AML-193 (cell line): Measurements from ENCODE around the gene GPR151.
"Not testable (repeated sequence)": the region's sequence is repeated elsewhere in the genome, so short reads cannot be mapped to it uniquely, and the experiment has no call there.

Experiments used
- DNase-seq, 2 experiments: peaks; one replicate each; lab custom pipeline; 2025; lab: John Stamatoyannopoulos, UW

Gene GPR151

GRCh38 chr5:146516151-146516475 lies at the start of gene GPR151:
GPR151 (minus strand) TSS chr5:146516190; CDS start chr5:146516113, 77 bp downstream.
- no peak for DNase-seq

GRCh38 chr5:146564007-146564762 lies 48.2 kb upstream of the GPR151 start:
- DNase-seq = no peak

- DNase-seq = no peak
Observed at GRCh38 chr5:146562461-146562860, 46.5 kb upstream of the GPR151 start.

GRCh38 chr5:146561711-146562110 lies 45.7 kb upstream of the GPR151 start:
- DNase-seq = no peak

GRCh38 chr5:146560205-146560812 lies 44.3 kb upstream of the GPR151 start:
- DNase-seq = no peak

DNA sequence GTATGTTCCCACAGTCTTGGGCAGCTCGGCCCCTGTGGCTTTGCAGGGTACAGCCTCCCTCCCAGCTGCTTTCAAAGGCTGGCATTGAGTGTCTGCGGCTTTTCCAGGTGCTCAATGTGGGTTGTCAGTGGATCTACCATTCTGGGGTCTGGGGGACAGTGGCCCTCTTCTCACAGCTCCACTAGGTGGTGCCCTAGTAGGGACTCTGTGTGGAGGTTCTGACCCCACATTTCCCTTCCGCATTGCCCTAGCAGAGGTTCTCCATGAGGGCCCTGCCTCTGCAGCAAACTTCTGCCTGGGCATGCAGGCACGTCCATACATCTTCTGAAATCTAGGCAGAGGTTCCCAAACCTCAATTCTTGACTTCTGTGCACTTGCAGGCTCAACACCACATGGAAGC lies 40.9 kb upstream of the GPR151 start:
- not testable (repeated sequence) for DNase-seq

GRCh38 chr5:146553446-146553845 lies 37.5 kb upstream of the GPR151 start:
- DNase-seq = no peak

GRCh38 chr5:146549615-146550014 lies 33.6 kb upstream of the GPR151 start:
- DNase-seq = no peak

DNA sequence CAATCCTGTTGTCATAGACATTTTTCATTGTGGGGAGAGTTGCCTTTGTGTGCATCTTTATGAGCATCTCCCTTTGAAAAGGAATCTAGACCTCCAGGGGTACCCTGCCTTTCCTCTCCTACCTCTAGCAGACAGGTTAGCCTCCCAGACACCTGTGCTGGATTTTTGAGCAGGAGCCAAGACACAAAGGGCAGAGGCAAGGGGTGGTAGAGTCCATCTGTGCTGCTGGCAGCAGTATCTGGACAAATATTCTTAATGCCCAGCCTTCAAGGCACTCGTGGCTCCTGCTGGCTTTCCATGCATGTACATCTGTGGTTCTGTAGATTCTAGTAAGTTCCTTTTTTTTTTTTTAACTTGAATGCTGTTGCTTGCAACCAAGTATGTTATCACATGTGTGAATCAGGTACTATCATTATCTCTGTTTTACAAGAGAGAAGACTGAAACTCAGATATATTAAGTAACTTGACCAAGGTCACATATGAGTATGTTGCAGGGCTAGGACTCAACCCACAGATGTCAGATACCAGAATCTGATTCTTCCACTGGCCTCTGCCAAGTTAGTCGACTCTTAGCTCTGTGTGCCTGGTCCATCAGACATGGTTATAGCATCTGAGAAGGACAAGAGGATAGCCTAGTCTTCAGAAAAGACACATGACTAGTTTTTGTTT lies 32.9 kb upstream of the GPR151 start:
- DNase-seq = no peak

DNA sequence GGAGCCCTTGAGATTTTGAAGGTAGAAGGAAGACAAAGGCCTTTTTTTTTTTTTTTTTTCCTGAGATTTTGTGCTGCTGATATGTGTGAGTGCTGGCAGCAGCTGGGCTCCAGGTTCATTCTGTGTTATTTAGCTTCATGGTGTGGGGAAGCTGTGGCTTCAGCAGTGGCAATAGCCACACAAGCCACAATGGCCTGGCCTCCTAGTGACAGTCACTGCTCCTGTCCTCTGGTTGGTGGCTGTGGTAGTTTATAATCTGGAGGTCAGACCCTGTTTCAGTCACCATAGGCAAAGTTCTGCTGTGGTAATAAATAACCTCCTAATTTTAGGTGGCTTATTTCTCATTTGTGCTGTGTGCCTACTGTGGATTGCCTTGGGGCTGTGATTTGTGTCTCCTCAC lies 28.2 kb upstream of the GPR151 start:
- no peak for DNase-seq

DNA sequence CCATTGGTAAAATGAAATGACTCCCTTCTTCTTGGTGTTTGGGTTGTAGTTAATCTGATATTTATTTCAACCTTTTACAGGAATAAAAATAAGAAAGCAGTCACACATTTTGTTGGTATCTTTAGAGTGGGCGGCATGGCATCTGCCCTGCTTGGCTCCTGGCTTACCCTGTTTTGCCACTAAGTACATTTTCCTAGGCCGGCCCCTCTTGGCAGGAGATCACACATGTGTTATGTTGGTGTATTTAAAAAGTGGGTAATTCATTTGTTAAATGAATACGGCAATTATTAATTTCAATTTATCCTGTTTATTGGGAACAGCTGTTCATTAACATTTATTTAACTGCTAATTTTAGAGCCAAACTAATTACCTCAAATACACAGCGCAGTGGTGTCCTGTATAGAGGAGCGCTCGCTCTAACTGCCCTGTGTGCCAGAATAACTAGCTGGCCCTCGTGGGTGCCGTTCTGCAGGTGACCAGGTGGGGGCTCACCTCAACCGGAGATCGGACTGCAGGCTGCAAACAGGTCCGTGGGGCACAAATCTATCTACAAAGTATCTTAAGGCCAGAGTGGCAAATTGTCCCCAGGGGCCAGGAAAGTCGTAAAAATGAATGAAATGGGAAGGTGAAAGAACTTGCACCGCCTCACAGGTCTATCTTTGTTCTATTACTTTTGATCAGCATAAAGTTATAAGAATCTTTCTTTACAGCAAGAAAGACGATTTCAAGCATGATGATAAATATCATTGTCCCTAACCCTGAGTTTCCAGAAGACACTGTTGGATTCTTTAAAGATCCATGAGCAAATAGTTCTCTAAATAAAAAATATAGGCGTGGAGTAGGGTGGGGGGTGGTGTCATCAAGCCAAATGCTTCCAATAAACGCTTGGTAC lies 26.2 kb upstream of the GPR151 start:
- DNase-seq = peak; percentile 24 to 30

DNA sequence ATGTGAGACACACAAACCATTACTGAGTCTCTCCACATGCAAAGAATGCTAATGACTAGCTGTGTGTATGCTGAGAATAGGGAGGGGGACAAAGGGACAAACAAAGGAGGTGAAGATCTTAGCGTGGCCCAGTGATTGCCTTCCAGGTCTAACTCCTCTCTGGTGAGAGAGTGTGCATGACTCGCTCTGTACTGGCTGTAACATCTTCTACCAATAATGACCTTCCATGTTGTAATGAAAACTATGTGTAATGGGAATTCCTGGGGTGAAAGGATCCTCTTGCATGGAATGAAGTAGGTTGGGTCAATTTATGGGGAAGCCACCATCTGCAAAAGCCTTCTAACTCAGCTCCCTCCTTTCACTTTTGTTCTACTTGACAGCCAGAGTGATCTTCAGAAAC lies 24.4 kb upstream of the GPR151 start:
- DNase-seq = no peak

DNA sequence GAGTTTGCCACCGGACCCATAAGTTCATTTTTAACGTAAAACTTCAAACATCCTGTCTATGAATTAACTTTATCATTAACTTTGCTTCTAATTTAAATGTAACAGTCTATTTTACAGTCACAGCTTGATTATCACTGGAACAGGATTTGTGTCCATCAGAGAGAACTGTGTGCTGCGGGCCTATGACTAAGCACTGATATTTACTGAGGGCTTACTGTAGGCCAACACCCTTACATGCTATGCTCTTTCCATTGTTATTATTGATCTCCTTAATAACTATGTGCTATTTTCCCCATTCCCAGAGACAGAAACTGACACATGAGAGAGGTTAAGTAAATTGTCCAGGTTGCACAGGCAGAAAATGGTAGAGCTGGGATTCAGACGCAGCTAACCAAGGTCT lies 24.0 kb upstream of the GPR151 start:
- no peak for DNase-seq

DNA sequence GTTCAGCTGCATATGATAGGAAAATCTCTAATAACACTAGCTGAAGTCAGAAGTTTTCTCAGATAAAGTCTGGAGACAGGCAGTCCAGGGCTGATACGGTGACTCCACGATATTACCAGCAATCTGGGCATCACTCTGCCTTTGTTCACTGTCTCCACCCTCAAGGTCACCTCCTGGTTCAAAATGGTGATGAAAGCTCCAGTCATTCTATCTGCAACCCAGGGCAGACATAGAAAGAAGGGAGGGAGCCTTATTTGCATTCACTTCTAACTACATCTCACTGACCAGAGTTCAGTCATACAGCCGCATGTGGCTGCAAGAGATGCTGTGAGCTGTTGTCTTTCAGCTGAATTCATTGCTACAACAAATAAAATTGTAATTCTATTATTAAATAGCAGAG lies 22.4 kb upstream of the GPR151 start:
- no peak for DNase-seq

DNA sequence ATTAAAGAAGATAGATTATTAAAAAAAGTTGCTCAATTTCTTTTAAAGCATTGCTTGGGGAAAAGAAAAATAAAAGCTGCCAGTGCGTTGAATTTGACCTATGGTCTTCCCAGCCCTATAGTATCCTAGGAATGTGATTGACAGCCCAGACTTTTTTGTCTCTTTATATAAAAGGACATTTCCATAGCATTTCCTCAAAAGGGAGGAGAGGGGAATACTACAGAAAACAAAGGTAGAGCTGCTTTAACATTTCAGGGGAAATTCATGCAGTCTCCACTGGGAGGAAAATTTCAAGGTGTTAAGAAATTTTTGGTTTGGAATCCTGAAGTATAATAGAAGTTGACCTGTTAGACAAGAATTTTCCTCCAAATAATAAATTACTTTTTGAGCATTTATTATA lies 17.9 kb upstream of the GPR151 start:
- no peak for DNase-seq

DNA sequence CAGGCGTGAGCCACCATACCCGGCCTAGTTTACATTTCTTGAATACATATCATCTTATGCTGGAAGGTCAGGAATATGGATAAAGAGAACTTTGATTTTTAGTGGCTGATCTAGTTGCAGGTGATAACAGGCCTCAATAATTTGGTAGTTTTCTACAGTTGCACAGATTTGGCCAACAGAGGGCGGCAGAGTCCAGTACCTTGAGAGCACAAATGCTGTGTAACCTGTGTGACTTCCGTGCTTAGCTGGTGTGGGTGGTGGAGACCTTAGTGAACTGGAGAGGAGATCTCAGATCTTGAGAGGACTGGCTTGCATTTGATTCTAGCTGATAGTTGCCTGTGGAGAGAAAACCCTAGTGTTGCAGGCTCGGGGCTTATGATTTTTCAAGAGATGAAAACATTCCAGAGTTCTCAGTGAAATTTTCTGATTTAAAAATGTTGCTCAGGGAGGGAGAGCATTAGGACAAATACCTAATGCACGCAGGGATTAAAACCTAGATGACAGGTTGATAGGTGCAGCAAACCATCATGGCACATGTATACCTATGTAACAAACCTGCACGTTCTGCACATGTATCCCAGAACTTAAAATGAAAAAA lies 17.4 kb upstream of the GPR151 start:
- DNase-seq = peak; percentile 64 to 68

DNA sequence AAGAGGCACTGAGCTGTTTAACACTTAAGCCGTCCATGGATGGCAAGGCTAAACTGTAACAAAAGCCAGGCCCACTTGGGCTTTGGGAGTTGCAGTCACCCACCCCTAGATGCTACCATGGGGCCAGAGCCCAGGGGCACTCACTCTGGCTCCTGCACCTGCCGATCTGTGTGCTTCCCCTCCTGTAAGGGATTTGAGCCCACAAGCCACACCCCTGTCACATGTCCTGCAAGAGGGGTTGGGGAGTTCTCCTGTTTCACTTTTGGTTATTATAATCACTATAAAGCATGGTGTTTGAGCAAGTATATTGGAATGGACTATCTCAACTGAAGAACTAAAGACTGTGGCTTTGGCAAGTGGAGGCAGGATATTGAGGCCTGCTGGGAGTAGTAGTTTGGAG lies 14.0 kb upstream of the GPR151 start:
- DNase-seq = no peak

DNA sequence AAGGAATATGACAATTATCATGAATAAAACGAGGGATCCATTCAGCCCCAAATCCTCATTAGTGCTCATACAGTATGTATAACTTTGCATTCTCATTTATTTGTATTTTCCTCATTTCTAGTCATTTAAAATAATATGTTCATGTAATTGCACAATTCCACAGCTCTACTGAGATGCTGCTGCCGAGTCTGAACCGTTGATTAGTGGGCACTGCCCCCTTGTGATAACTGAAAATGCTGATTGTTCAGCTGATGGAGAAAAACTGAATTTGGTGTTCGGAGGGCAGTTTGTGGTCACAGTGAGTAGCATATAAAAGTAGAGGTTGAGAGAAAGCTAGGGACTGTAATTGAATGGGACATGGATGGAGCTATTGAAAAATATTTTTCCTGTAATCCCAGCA lies 12.2 kb upstream of the GPR151 start:
- no peak for DNase-seq

GRCh38 chr5:146527785-146528184 lies 11.8 kb upstream of the GPR151 start:
- no peak for DNase-seq

DNA sequence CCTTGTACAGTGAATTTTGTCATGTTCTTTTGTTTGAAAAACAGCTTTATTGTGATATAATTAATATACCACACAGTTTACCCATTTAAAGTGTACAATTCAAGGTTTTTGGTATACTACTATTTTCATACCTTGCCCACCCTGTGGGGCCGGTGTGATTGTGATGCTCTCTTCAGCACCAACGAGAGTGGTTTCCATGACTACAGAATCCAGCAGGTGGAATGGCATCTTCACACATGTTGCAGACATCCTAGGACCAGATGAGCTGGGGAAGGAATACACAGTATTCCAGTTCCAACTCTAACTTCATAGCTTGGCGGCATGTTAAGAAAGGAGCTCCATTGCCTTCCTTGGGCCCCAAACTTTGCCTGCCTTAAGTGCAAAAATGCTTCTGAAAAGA lies 7.7 kb upstream of the GPR151 start:
- no peak for DNase-seq

- no peak for DNase-seq
Observed at GRCh38 chr5:146521403-146522106, 5.6 kb upstream of the GPR151 start.
